H9 (cell line): ENCODE data around the gene NAMPT. TPM values are rescaled to one million over a fixed set of nuclear protein-coding genes. Genes with fewer than 3 reads are reported as not detected.

Source experiments
- DNase-seq: peaks from one replicate; pipeline ENCODE4 v3.0.0-alpha.2; 2017
- H2AFZ ChIP-seq: one replicate; pipeline ENCODE4 v1.6.1; 2013; ENCODE audit warnings: mild to moderate bottlenecking, low read length, control low read depth, moderate library complexity
- H2AK5ac ChIP-seq: 2 replicates; pipeline ENCODE4 v1.6.1; 2013; ENCODE audit warnings: low read length, control low read depth, mixed read lengths; ENCODE audit not compliant: insufficient read length
- H2BK120ac ChIP-seq: one replicate; pipeline ENCODE4 v1.6.1; 2013; ENCODE audit warnings: low read depth, mild to moderate bottlenecking, low read length, control low read depth, inconsistent platforms; ENCODE audit not compliant: poor library complexity, severe bottlenecking
- H2BK12ac ChIP-seq: 2 replicates; pipeline ENCODE4 v1.6.1; 2013; ENCODE audit warnings: low read length, control low read depth, mixed read lengths, low read depth; ENCODE audit not compliant: insufficient read length
- H2BK15ac ChIP-seq: 2 replicates; pipeline ENCODE4 v1.6.1; 2013; ENCODE audit warnings: low read depth, low read length, control low read depth
- H2BK20ac ChIP-seq: one replicate; pipeline ENCODE4 v1.6.1; 2013; ENCODE audit warnings: low read depth, mild to moderate bottlenecking, low read length, control low read depth, inconsistent platforms; ENCODE audit not compliant: poor library complexity, severe bottlenecking
- H2BK5ac ChIP-seq: 2 replicates; pipeline ENCODE4 v1.6.1; 2013; ENCODE audit warnings: low read length, control low read depth, mixed read lengths; ENCODE audit not compliant: insufficient read length
- H3K14ac ChIP-seq: 2 replicates; pipeline ENCODE4 v1.6.1; 2013; ENCODE audit warnings: low read length, control low read depth; ENCODE audit not compliant: insufficient read depth
- H3K18ac ChIP-seq: 2 replicates; pipeline ENCODE4 v1.6.1; 2013; ENCODE audit warnings: low read depth, mild to moderate bottlenecking, mixed read lengths, low read length, control low read depth; ENCODE audit not compliant: insufficient read length
- H3K23ac ChIP-seq: 2 replicates; pipeline ENCODE4 v1.6.1; 2013; ENCODE audit warnings: low read length, control low read depth, mixed read lengths, low read depth; ENCODE audit not compliant: insufficient read length
- H3K23me2 ChIP-seq: 2 replicates; pipeline ENCODE4 v1.6.1; 2013; ENCODE audit warnings: low read depth, mild to moderate bottlenecking, mixed read lengths, low read length, control low read depth; ENCODE audit not compliant: insufficient read length, poor library complexity, severe bottlenecking
- H3K27ac ChIP-seq: 2 replicates; pipeline ENCODE4 v1.5.1; 2013; ENCODE audit warnings: low read length, control low read depth, mixed read lengths, low read depth; ENCODE audit not compliant: insufficient read length
- H3K27me3 ChIP-seq: 2 replicates; pipeline ENCODE4 v1.6.1; 2013; ENCODE audit warnings: low read length, control low read depth, inconsistent platforms; ENCODE audit not compliant: insufficient read depth
- H3K4ac ChIP-seq: 2 replicates; pipeline ENCODE4 v1.6.1; 2013; ENCODE audit warnings: low read depth, mild to moderate bottlenecking, control low read depth, inconsistent platforms, low read length, moderate library complexity
- H3K4me1 ChIP-seq: 2 replicates; pipeline ENCODE4 v1.6.1; 2013; ENCODE audit warnings: low read length, control low read depth, inconsistent platforms; ENCODE audit not compliant: insufficient read depth
- H3K4me2 ChIP-seq: 2 replicates; pipeline ENCODE4 v1.6.1; 2013; ENCODE audit warnings: low read length, control low read depth, mixed read lengths; ENCODE audit not compliant: insufficient read length, insufficient read depth
- H3K56ac ChIP-seq: 2 replicates; pipeline ENCODE4 v1.6.1; 2013; ENCODE audit warnings: low read depth, mild to moderate bottlenecking, mixed read lengths, low read length, control low read depth; ENCODE audit not compliant: insufficient read length
- H3K79me1 ChIP-seq: 2 replicates; pipeline ENCODE4 v1.6.1; 2013; ENCODE audit warnings: low read depth, mild to moderate bottlenecking, moderate library complexity, low read length, control low read depth, inconsistent platforms; ENCODE audit not compliant: insufficient read depth, poor library complexity, severe bottlenecking
- H3K79me2 ChIP-seq: 2 replicates; pipeline ENCODE4 v1.6.1; 2013; ENCODE audit warnings: low read length, control low read depth, inconsistent platforms; ENCODE audit not compliant: insufficient read depth
- H3K9ac ChIP-seq: 2 replicates; pipeline ENCODE4 v1.6.1; 2013; ENCODE audit warnings: low read length, control low read depth, mixed read lengths; ENCODE audit not compliant: insufficient read length; ENCODE audit errors: extremely low read depth
- H3K9me3 ChIP-seq: one replicate; pipeline ENCODE4 v1.6.1; 2013; ENCODE audit warnings: low read depth, low read length, inconsistent platforms; ENCODE audit not compliant: control insufficient read depth
- H3T11ph ChIP-seq: one replicate; pipeline ENCODE4 v1.6.1; 2013; ENCODE audit warnings: mild to moderate bottlenecking, low read length, control low read depth, inconsistent platforms
- H4K20me1 ChIP-seq: one replicate; pipeline ENCODE4 v1.6.1; 2013; ENCODE audit not compliant: control insufficient read depth, insufficient read length, insufficient read depth
- H4K5ac ChIP-seq: 2 replicates; pipeline ENCODE4 v1.6.1; 2013; ENCODE audit warnings: low read depth, mild to moderate bottlenecking, mixed read lengths, low read length, control low read depth; ENCODE audit not compliant: insufficient read length
- H4K8ac ChIP-seq: replicated peaks from 2 replicates; pipeline ENCODE4 v1.6.1; 2013; ENCODE audit warnings: low read length, control low read depth, mixed read lengths, low read depth; ENCODE audit not compliant: insufficient read length
- H4K91ac ChIP-seq: 2 replicates; pipeline ENCODE4 v1.6.1; 2013; ENCODE audit warnings: low read depth, mild to moderate bottlenecking, moderate library complexity, mixed read lengths, low read length, control low read depth; ENCODE audit not compliant: insufficient read length
- H3K27ac Mint-ChIP-seq, 3 experiments: 2 replicates in 2 of 3; 3 replicates in 1 of 3; pipeline ENCODE4 v1.8.0; 2020 to 2021; ENCODE audit warnings: mixed read lengths in 3 of 3, mild to moderate bottlenecking in 1 of 3, moderate library complexity in 1 of 3
- H3K27me3 Mint-ChIP-seq: 2 replicates; pipeline ENCODE4 v1.8.0; 2021; ENCODE audit warnings: low read depth, mild to moderate bottlenecking, moderate library complexity, mixed read lengths
- H3K36me3 Mint-ChIP-seq, 3 experiments: 2 replicates in 2 of 3; 3 replicates in 1 of 3; pipeline ENCODE4 v1.8.0; 2020 to 2021; ENCODE audit warnings: low read depth in 3 of 3, mixed read lengths in 3 of 3; ENCODE audit not compliant: insufficient read depth in 1 of 3
- H3K4me1 Mint-ChIP-seq, 2 experiments: 2 replicates each; pipeline ENCODE4 v1.8.0; 2020; ENCODE audit warnings: mixed read lengths in 2 of 2
- H3K4me3 Mint-ChIP-seq, 2 experiments: 2 replicates in 1 of 2; 3 replicates in 1 of 2; pipeline ENCODE4 v1.8.0; 2020 to 2021; ENCODE audit warnings: mild to moderate bottlenecking in 2 of 2, mixed read lengths in 2 of 2, moderate library complexity in 1 of 2
- H3K9me3 Mint-ChIP-seq, 2 experiments: 2 replicates in 1 of 2; 3 replicates in 1 of 2; pipeline ENCODE4 v1.8.0; 2020; ENCODE audit warnings: mild to moderate bottlenecking in 2 of 2, mixed read lengths in 2 of 2, moderate library complexity in 1 of 2
- CTCF ChIP-seq: fragments of 200-600 bp; sonication (generic); conservative IDR thresholded peaks from 3 replicates; pipeline ENCODE4 v1.8.0; 2021; ENCODE audit warnings: antibody characterized with exemption, mild to moderate bottlenecking
- WGBS: extraction: QIAGEN DNeasy Blood & Tissue Kit; methylation state at CpG from one replicate; pipeline ENCODE4 v1.1.7; 2013; ENCODE audit warnings: missing lambda C conversion rate, low lambda C conversion rate, mixed read lengths; ENCODE audit not compliant: insufficient read length; ENCODE audit errors: extremely low coverage; 5-methylcytosine and 5-hydroxymethylcytosine counted together
- total RNA-seq: library from RNA; stranded (reverse); gene quantifications from 2 replicates; pipeline ENCODE4 v1.2.1, GENCODE V29; 2021

The NAMPT gene
- total RNA-seq, 1 experiment from 2014 or later, result 83.5 TPM

GRCh38 chr7:106206826-106207541, 77.8 kb downstream of the NAMPT start:
- TF ChIP-seq CTCF, result no peak
- H3K56ac ChIP-seq, result no peak overlapping the region
- H2AK5ac ChIP-seq, result no peak overlapping the region
- no peak for DNase-seq
- H3K27me3 Mint-ChIP-seq, result peaks cover 4% of the 10 kb centered on the region; the same call in 1 of the 2 replicates
- H3K79me1 ChIP-seq, result no peaks in the 10 kb centered on the region
- H3K4me1 ChIP-seq, result no peaks in the 10 kb centered on the region
- no peak overlapping the region for H4K8ac ChIP-seq
- H2BK5ac ChIP-seq, result no peak overlapping the region
- H2BK20ac ChIP-seq, result no peak overlapping the region
- H3K36me3 Mint-ChIP-seq, result peaks cover 11 to 26% (median 17%) of the 10 kb centered on the region in 3 experiments; a peak in 6 of 7 replicates
- H3K27ac Mint-ChIP-seq, result no peak overlapping the region
- H2BK12ac ChIP-seq, result no peak overlapping the region
- H3K27ac ChIP-seq, result no peak overlapping the region
- peaks cover 5% of the 10 kb centered on the region for H3K9me3 ChIP-seq
- H3K4me1 Mint-ChIP-seq, result peaks cover 4 to 5% of the 10 kb centered on the region in 2 experiments; a peak in 3 of 4 replicates
- no peak overlapping the region for H2BK15ac ChIP-seq
- H2AFZ ChIP-seq, result no peak overlapping the region
- H3T11ph ChIP-seq, result no peak overlapping the region
- H3K27me3 ChIP-seq, result no peaks in the 10 kb centered on the region
- no peaks in the 10 kb centered on the region for H4K20me1 ChIP-seq
- no peak overlapping the region for H3K4ac ChIP-seq
- no CpG with 5 or more reads among the region's 7 CpGs for WGBS
- peaks cover 29 to 32% of the 10 kb centered on the region in 2 experiments for H3K9me3 Mint-ChIP-seq
- no peak overlapping the region for H3K23ac ChIP-seq
- no peak overlapping the region for H3K18ac ChIP-seq
- no peaks in the 10 kb centered on the region for H3K79me2 ChIP-seq
- H3K4me3 Mint-ChIP-seq, result no peak overlapping the region
- H3K14ac ChIP-seq, result no peak overlapping the region
- no peak overlapping the region for H4K91ac ChIP-seq
- no peak overlapping the region for H3K9ac ChIP-seq
- no peaks in the 10 kb centered on the region for H3K23me2 ChIP-seq
- no peak overlapping the region for H3K4me2 ChIP-seq
- H4K5ac ChIP-seq, result no peak overlapping the region
- no peak overlapping the region for H2BK120ac ChIP-seq
